ENCODE results near the gene KLC4.
"Not testable (repeated sequence)": the region's sequence is repeated elsewhere in the genome, so short reads cannot be mapped to it uniquely, and the experiment has no call there.

Gene KLC4

DNA sequence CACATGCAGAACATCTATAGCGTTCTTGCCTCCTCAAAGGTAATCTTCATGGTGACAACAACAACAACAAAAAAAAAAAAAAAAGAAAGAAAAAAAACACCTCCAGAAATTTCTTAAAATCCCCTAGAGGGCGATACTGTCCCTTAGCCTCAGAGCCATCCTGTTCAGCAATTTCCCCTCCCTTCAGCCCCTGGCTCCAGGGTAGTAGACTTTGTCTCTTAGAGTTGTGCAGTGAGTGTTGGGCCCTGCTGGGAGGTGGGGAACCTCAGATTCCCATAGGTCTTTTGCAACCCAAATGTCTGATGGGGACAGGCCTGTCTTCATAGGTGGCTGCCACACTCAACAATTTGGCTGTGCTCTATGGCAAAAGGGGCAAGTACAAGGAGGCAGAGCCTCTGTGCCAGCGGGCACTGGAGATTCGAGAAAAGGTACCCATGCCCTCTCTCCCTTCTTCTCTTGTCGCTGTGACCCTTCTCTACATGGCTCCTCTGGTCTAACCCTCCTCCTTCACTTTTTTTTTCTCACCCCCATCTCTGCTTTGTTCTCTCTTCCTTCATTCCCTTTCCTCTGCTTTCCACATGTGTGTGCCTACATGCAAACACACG lies 10.7 kb downstream of the KLC4 start:
- no peak for TF ChIP-seq ZNF274 (IDR thresholded peaks at IDR 0.05; ENCODE audit: low read depth, low read length)

DNA sequence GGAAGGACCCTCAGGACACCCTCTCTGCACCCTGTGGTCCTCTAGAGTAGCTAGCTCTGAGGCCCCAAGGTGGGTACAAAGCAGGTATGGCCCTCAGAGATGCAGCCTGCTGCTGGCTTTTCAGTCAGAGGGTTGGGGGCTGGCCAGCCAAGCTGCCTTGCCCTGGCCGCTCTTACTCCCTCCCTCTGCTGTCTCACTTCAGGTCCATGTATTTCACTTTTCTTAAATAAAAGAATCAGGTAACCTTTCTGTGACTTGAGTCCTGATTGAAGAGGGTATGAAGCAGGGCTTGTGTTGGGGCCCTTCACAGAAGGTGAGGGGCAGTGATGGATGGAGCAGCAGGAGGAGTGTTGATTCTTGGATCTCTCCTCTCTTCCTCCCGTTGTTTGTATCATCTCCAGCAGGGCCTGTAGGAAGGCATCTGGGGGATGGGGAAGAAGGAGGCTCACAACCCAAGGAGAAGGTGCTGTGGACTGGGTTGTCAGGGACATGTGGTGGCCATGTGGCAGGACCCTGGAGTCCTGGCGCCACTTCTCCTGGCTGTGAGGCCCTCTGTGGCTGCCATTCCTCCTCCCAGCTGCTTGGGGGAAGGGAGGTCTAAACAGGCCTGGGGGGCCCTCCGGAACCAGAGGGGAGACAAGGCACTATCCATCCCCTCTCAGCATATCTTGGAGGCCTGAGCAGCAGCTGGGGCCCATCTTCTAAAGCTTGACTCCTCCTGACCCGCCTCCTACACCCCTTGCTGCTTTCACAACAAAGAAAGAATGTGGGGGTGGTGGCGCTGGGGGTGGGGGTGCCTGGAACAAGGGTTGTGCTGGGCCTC lies 15.6 kb downstream of the KLC4 start:
- TF ChIP-seq ZNF274 (IDR thresholded peaks at IDR 0.05; ENCODE audit: low read depth, low read length): no peak
- no peak overlapping the region for H3K4me3 ChIP-seq (ENCODE audit: low read length)

More for the DNA sequence above, 10.7 kb downstream of the KLC4 start:
- H3K4me3 ChIP-seq (ENCODE audit: low read length): no peak overlapping the region

DNA sequence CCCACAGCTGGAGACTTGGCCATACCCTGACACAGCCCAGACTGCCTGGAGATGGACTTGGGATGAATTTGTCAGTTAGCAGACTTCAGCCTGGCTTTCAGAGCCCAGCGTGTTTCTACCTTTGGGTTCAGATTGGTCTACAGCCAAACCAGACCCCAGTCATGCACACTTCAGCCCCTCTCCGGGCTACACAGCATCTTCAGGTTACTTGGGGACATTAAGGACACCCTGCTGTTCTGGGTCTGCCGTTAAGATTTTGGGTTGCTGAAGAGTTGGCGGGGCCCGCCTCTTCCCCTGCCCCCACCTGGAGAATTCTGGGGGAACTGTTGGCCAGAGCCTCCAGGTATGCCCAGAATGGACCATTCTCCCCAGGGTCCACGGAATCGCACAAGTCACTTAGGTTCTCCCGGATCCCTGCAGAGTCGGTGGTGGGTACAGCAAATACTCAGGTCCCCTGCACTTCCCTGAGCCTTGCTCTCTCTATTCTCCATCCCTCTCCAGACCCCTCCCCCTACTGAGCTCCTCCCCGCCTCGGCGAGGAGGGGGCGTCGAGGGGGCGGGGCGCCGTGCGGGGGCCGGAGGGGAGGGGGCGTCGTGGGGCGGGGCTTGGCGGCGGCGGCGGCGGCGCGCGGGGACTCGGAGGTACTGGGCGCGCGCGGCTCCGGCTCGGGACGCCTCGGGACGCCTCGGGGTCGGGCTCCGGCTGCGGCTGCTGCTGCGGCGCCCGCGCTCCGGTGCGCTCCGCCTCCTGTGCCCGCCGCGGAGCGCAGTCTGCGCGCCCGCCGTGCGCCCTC lies 16.4 kb downstream of the KLC4 start, which contains the start of gene PTK7:
TSS of gene PTK7 (plus strand) at position 645 of the 794 bp plus-strand sequence. CDS start 175 bp downstream, outside the sequence.
- no peak for TF ChIP-seq ZNF274 (IDR thresholded peaks at IDR 0.05; ENCODE audit: low read depth, low read length)
- peak within 1 kb of the TSS; percentile 61 for H3K4me3 ChIP-seq (ENCODE audit: low read length)

DNA sequence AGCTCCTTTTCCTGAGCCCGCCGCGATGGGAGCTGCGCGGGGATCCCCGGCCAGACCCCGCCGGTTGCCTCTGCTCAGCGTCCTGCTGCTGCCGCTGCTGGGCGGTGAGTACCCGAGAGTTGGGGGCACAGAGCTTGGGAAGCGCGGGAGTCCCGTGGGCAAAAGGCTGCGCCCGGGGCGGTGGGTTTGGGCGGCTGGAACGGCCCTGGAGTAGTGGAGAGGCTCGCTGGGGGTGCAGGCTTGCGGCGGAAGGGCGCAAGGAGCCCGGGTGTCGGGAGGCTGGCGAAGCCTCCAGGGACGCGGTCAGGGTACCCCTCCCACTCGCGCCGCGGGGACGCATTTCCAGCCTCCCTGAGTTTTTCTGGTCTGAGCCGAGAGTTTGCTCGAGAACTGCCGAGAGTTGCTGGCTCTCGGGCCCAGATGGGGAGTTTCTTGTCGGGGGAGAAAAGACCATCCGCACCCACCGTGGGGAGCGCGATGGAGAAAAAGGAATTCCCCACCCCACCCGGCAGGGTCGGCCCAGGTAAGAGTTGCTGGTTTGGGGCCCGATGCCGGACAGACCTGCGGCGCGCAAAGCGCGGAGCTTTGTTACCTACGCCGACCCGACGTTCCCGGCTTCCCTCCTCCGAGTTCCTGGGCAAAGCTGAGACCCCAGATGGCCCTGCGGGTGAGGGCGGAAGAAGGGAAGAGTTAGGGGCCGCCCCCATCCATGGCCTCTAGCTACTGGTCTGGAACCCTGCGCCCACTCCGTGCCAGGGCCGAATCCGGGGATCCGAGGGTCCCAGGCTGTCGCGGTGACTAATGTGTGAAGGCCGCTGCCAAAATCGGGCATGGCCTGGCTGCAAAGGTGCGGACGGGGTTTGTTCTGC lies 17.3 kb downstream of the KLC4 start:
- TF ChIP-seq ZNF274 (IDR thresholded peaks at IDR 0.05; ENCODE audit: low read depth, low read length): no peak

DNA sequence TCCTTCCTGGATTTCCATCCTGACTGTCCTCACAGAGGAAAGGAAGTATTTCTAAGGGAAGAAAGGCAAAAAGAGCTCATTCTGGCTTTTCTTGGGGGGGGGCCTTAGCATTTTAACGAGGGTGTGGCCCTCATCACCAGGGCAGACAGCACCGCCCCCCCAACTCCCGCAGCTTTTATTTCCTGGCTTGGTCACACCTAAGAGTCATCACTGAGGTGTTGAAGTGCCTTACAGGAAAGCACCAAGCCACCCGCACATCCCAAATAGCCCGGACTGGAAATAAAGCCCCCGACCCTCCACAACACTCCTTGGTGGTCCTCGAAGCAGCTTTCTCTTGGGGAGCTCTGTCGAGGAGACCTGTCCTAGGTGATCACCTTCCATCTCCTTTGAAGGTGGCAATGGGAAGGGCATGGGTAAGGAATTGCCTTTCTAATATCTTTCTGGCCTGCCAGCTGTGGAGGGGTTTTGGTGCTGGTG lies 17.9 kb downstream of the KLC4 start:
- no peak for TF ChIP-seq ZNF274 (IDR thresholded peaks at IDR 0.05; ENCODE audit: low read depth, low read length)
- peak overlapping the region; percentile 61 for H3K4me3 ChIP-seq (ENCODE audit: low read length)

More for the DNA sequence above, 17.3 kb downstream of the KLC4 start:
- H3K4me3 ChIP-seq (ENCODE audit: low read length): peak overlapping the region; percentile 61

DNA sequence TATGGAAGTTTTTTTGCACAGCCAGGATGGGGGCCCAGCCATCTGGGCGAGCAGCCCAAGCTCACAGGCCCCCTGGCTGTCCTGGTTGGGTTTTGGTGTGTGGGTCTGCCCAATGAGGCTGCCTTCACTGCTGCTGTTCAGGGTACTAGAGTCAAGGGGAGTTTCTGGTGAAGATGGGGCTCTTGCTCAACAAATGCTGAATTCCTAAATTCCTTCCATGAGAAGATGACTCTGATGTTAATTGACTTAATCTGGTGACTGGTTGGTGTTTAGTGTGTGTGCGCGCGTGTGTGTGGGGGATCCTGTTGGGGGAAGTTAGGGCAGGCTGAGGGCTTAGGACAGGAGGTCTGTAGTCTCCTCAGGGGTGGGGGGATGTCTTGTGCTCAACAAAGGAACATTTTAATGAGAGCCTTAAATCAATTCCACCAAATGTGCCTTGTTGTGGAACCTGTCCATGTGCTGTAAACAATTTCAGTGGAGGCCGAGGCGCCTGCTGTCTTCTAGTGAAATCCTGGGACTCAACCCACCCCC lies 18.6 kb downstream of the KLC4 start:
- no peak for TF ChIP-seq ZNF274 (IDR thresholded peaks at IDR 0.05; ENCODE audit: low read depth, low read length)
- H3K4me3 ChIP-seq (ENCODE audit: low read length): no peak overlapping the region

DNA sequence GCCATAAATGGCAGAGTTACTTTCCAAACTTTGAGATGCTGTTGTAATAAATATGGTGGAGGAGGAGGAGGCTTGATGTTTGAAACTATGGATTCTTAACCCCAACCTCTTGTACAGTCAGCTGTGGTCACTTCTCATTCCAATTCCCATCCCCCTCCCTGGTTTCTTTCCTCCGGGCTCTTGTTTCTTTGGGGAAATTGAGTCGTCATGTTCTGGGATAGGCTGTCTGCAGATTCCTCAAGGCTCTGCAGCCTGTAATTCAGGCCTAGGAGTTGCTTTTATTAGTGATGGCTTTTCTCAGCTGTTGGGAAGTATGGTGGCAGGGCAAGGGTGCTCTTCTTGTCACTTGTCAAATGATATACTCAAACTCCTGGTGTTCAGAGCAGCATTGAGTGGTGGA lies 19.3 kb downstream of the KLC4 start:
- TF ChIP-seq ZNF274 (IDR thresholded peaks at IDR 0.05; ENCODE audit: low read depth, low read length): no peak
- no peak overlapping the region for H3K4me3 ChIP-seq (ENCODE audit: low read length)

DNA sequence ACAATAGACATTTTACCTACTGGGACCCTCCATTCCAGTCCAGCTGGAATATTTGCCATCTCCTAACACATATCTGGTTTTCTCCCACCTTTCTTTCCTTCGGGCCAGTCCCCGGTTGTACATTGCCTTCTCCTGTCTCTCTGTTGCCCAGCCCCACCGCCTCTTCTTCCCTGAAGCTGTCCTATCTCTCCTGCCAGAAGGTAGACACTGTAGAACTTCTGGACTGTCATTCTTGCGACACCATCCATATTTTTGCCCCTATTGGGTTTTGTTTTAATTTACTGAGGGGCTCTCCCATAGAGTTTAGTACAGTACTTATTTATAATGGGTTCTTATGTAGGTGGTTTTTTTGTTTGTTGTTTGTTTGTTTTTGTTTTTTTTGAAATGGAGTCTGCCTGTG lies 21.6 kb downstream of the KLC4 start:
- H3K4me3 ChIP-seq (ENCODE audit: low read length): no peak overlapping the region
- no peak for TF ChIP-seq ZNF274 (IDR thresholded peaks at IDR 0.05; ENCODE audit: low read depth, low read length)

DNA sequence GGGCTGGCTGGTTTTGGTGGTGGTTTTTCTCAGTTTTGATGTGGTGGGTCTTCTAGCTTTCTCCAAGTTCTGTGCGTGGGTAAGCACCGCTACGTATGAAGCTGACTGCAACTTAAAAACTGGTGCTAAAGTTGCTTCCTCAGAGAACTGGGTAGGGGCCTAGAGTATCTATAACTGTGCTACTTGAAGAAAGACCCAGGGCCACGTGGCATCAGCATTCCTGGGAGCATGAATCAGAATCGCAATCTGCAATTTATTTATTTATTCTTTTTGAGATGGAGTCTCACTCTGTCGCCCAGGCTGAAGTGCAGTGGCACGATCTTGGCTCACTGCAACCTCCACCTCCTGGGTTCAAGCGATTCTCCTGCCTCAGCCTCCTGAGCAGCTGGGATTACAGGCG lies 22.5 kb downstream of the KLC4 start:
- not testable (repeated sequence) for H3K4me3 ChIP-seq (ENCODE audit: low read length)

DNA sequence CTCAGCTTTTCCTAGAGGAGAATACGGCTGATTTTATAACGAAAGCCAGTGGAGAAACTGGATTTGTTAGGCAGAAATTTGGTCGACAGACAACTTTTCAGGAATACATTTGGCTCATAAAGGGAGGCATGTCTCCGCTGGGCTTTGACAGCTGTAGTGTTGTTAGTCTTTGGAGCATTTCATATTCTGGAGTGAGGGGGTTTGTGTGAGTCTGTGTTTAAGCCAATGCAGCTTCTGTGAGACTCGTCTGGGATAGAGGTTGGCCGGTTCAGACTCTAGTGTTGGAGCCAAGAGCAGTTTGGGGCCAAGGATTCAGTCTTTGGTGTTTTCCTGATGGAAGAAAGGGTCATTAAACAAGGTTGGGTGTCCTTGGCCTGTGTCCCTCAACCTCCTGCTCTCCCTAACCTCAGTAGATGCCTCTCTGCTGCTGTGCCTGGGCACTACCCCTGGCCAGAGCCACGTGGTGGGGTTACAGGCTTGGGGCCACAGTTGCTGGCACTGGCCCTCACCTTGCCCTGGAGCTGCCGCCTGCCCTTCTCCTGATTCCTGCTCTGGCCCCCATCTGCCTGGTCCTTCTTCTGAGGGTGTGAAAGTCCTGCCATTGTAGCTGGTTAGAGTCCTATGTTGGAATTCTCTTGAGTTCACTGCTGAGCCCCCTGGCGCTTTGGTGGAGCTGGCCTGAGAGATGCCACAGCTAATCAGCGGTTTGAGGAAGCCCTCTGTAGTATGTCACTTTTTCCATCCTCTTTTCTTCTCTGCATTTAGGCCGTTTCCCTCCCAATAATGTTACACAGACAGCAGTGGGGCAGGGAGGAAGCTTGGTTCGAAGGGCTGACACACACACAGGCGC lies 23.6 kb downstream of the KLC4 start:
- H3K4me3 ChIP-seq (ENCODE audit: low read length): no peak overlapping the region
- TF ChIP-seq ZNF274 (IDR thresholded peaks at IDR 0.05; ENCODE audit: low read depth, low read length): no peak

DNA sequence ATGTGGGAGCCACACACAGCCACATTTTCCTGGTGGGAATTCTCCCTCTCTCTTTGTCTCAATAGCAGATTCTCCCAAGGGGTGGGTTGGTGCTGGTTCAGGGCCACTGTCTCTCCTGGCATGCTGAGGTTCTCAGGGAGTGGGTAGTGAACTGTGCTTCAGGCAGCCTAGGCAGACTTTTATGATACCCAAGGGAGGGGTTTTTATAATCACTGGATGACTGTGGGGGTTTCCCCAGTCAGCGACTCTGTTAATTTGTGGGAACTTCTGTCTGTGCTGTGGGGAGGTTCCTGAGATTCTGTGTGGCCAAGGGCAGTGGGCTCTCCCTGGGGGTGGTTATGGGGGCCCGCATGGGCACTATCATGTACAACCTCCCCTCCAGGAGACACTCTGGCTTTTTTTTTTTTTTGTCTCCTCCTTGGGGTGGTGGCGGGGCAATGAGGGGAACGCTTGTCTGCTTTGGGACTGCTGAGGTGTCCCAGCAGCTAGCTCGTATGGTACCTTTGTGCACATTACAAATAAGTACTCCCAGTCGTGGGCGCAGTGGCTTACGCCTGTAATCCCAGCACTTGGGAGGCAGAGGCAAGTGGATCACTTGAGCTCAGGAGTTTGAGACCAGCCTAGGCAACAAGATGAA lies 26.7 kb downstream of the KLC4 start:
- TF ChIP-seq ZNF274 (IDR thresholded peaks at IDR 0.05; ENCODE audit: low read depth, low read length): no peak
- H3K4me3 ChIP-seq (ENCODE audit: low read length): no peak overlapping the region

DNA sequence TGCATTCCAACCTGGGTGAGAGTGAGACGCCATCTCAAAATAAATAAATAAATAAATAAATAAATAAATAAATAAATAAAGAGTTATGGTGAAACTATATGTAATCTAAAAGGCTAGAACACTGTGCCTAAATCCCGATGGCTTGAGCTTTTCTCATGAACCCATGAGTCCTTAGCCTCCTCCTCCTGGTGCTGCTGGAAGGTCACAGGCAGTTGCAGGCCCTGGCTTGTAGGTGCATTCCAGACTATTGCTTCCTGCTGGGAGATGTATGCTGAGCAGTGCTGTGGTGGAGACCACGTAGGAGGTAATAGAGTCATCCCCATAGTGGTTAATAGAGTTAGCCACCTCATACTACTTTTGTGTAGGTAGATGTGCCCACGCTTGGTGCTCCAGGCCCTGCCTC lies 29.2 kb downstream of the KLC4 start:
- no peak overlapping the region for H3K4me3 ChIP-seq (ENCODE audit: low read length)

More for the DNA sequence above, 29.2 kb downstream of the KLC4 start:
- TF ChIP-seq ZNF274 (IDR thresholded peaks at IDR 0.05; ENCODE audit: low read depth, low read length): no peak

Measured in GM08714 (cell line).